ENCODE measurements around the gene DHRS13. TPM values are rescaled to one million over a fixed set of nuclear protein-coding genes. Genes with fewer than 3 reads are reported as not detected.
"Not testable (repeated sequence)": the region's sequence is repeated elsewhere in the genome, so short reads cannot be mapped to it uniquely, and the experiment has no call there.

Gene DHRS13
- total RNA-seq, 1 donor from 2014 or later, result 8.2 TPM

DNA sequence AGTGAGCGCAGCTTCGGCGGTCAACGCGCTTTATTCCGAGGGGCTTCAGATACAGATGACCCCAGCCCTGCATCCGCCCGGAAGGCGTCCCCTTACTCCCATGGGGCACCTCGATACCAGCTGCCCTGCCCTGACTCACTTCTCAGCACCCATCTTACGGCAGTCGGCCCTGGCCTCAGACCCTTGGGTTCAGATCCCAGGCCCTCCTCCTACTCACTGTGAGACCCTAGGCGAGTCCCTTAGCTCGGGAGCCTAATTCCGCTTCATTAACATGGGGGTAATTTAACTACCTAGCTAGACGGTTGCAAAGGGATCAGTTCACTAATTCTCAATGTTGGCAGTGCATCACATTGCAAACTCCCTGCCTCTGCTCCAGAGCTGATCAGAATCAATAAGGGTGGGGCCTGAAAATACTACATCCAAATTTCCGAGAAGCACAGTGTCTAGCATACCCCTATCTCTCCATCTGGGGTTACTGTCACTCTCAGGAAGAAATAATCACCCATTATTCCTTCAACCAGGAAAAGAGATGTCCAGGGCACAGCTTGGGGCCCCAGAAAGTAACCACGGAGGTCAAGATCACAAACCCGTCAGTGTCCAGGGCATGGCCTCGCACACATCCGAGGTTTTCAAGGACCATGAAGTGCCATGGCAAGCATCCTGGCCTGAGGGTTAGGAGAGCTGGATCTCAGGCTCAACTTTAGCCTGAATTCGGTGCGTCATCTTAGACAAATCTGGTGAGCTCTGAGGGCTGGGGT, 4.9 kb downstream of the DHRS13 start:
- H3K27ac Mint-ChIP-seq (ENCODE audit: unreplicated experiment), result no peak overlapping the region
- peaks cover 9% of the 10 kb centered on the region for H3K36me3 Mint-ChIP-seq (ENCODE audit: low read depth, unreplicated experiment)
- H3K4me1 Mint-ChIP-seq (ENCODE audit: unreplicated experiment), result peaks cover 31% of the 10 kb centered on the region
- TF ChIP-seq, protein P1, sequence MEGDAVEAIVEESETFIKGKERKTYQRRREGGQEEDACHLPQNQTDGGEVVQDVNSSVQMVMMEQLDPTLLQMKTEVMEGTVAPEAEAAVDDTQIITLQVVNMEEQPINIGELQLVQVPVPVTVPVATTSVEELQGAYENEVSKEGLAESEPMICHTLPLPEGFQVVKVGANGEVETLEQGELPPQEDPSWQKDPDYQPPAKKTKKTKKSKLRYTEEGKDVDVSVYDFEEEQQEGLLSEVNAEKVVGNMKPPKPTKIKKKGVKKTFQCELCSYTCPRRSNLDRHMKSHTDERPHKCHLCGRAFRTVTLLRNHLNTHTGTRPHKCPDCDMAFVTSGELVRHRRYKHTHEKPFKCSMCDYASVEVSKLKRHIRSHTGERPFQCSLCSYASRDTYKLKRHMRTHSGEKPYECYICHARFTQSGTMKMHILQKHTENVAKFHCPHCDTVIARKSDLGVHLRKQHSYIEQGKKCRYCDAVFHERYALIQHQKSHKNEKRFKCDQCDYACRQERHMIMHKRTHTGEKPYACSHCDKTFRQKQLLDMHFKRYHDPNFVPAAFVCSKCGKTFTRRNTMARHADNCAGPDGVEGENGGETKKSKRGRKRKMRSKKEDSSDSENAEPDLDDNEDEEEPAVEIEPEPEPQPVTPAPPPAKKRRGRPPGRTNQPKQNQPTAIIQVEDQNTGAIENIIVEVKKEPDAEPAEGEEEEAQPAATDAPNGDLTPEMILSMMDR (IDR thresholded peaks at IDR 0.05; ENCODE audit: unreplicated experiment), result no peak
- peaks cover 10% of the 10 kb centered on the region for H3K27me3 Mint-ChIP-seq (ENCODE audit: unreplicated experiment)
- peak overlapping the region; percentile 88 for H3K4me3 Mint-ChIP-seq (ENCODE audit: unreplicated experiment)
- H3K9me3 Mint-ChIP-seq (ENCODE audit: unreplicated experiment), result no peaks in the 10 kb centered on the region
- no peak for DNase-seq (ENCODE audit: low spot score)

DNA sequence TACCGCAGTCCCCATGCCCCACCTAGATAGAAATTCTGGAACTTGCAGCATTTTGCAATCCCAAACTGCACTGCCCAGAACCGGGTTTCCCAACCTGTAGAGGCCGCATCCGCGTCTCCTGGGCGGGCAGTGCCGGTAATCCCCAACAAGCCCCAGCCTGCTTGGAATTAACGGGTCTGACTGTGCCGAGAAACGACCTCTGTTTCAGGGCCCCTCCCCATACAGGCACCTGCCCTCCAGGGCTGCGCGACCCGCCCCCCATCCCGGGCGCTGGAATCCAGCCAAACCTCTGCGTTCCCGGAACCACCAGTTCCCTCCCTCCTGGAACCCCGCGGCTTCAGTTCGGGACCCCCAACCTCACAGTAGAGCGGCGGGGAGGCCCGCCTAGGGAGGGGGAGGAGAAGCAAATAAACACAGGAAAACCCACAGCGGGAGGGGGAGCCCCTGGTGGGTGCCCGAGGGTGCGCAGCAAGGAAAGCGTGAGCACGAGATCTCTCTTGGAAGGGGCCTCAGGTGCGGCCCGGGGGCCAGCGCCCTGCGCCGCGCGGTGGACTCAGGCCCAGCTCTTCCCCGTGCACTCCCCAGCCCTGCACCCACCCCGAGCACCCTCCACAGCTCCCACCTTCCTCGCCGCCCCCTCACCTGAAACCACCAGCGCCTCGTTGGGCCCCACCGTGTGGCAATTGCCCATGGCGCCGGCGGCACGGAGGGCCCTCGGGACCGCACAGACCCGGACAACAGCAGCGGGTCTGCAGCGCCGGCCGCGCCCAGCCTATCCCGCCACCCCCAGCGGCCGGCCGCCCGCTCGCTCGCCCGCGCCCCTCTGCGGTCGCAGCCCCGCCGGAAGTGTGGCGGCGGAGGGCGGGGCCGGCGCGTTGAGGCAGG, 5.8 kb downstream of the DHRS13 start, which contains the start of gene FLOT2:
TSS of gene FLOT2 (minus strand) at position 850 of the 885 bp plus-strand sequence. CDS start at position 691, 159 bp downstream.
- peaks cover 10% of the 10 kb centered on the region for H3K27me3 Mint-ChIP-seq (ENCODE audit: unreplicated experiment)
- peak within 1 kb of the TSS; percentile 93 for H3K4me3 Mint-ChIP-seq (ENCODE audit: unreplicated experiment)
- TF ChIP-seq, protein P1 (IDR thresholded peaks at IDR 0.05; ENCODE audit: unreplicated experiment), result peak; percentile 24
- peak; percentile 60 for DNase-seq (ENCODE audit: low spot score)
- no peaks in the 10 kb centered on the region for H3K9me3 Mint-ChIP-seq (ENCODE audit: unreplicated experiment)
- H3K27ac Mint-ChIP-seq (ENCODE audit: unreplicated experiment), result no peak within 1 kb of the TSS
- H3K4me1 Mint-ChIP-seq (ENCODE audit: unreplicated experiment), result peaks cover 34% of the 10 kb centered on the region
- H3K36me3 Mint-ChIP-seq (ENCODE audit: low read depth, unreplicated experiment), result peaks cover 9% of the 10 kb centered on the region

DNA sequence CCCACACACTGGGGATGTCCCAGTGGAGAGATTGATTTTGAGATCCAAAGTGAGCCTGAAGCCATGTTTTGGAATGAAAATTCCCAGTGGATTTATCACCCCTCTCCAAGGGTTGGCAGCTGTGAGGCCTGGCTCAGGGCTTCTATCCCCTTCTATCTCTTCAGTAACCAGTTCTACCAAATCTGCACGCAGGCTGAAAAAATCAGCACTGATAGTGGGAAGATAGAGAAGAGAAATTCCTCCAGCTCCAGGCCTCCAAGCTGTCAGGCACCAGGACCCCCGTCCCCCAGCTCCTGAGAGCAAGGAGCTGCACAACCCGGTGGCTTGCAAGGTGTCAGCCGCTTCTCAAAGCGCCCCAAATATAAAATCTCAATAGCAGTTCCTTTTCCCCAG, 6.4 kb downstream of the DHRS13 start:
- DNase-seq (ENCODE audit: low spot score), result no peak
- peak overlapping the region; percentile 93 for H3K4me3 Mint-ChIP-seq (ENCODE audit: unreplicated experiment)
- H3K27ac Mint-ChIP-seq (ENCODE audit: unreplicated experiment), result no peak overlapping the region
- H3K36me3 Mint-ChIP-seq (ENCODE audit: low read depth, unreplicated experiment), result peaks cover 12% of the 10 kb centered on the region
- TF ChIP-seq, protein P1 (IDR thresholded peaks at IDR 0.05; ENCODE audit: unreplicated experiment), result no peak
- H3K4me1 Mint-ChIP-seq (ENCODE audit: unreplicated experiment), result peaks cover 34% of the 10 kb centered on the region
- peaks cover 10% of the 10 kb centered on the region for H3K27me3 Mint-ChIP-seq (ENCODE audit: unreplicated experiment)
- H3K9me3 Mint-ChIP-seq (ENCODE audit: unreplicated experiment), result no peaks in the 10 kb centered on the region

- Mint-ChIP-seq H3K4me3 (ENCODE audit: unreplicated experiment) (peak overlapping the region; percentile 93), H3K36me3 (ENCODE audit: low read depth, unreplicated experiment) (peaks cover 18% of the 10 kb centered on the region), H3K4me1 (ENCODE audit: unreplicated experiment) (peaks cover 40% of the 10 kb centered on the region), H3K9me3 (ENCODE audit: unreplicated experiment) (no peaks in the 10 kb centered on the region), H3K27ac (ENCODE audit: unreplicated experiment) (no peak overlapping the region), H3K27me3 (ENCODE audit: unreplicated experiment) (peaks cover 10% of the 10 kb centered on the region)
- DNase-seq (ENCODE audit: low spot score), result no peak
- TF ChIP-seq, protein P1 (IDR thresholded peaks at IDR 0.05; ENCODE audit: unreplicated experiment), result no peak
Observed at GRCh38 chr17:28895794-28896447, 7.0 kb downstream of the DHRS13 start.

DNA sequence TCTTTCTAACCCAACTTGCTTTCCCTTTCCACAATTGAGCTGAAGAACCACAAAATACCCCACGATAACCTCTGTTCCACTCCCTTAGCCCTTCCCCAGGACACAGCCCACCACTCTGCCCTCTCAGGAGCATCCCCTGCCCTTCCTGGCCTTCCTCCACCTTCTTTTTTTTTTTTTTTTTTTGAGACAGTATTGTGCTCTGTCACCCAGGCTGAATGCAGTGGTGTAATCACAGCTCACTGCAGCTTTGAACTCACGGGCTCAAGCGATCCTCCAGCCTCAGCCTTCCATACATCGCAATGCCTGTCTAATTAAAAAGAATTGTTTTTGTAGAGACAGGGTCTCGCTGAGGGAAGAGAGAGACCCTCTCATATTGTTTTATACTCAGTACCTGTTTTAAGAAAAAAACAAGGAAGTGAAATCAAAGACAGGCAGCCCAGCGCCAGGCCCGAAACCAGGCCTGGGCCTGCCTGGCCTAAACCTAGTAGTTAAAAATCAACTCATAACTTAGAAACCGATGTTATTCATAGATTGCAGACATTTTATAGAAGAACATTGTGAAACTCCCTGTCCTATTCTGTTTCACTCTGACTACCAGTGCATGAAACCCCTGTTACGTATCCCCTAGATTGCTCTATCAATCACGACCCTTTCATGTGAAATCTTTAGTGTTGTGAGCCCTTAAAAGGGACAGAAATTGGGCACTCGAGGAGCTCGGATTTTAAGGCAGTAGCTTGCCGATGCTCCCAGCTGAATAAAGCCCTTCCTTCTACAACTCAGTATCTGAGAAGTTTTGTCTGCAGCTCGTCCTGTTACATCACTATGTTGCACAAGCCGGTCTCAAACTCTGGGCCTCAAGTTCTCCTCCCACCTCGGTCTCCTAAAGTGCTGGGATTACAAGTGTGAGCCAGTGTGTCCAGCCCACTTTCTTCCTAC, 9.4 kb downstream of the DHRS13 start:
- not testable (repeated sequence) for DNase-seq (ENCODE audit: low spot score); H3K9me3 Mint-ChIP-seq (ENCODE audit: unreplicated experiment); H3K27me3 Mint-ChIP-seq (ENCODE audit: unreplicated experiment)
- Mint-ChIP-seq H3K36me3 (ENCODE audit: low read depth, unreplicated experiment) (peaks cover 18% of the 10 kb centered on the region), H3K4me3 (ENCODE audit: unreplicated experiment) (peak overlapping the region; percentile 65), H3K27ac (ENCODE audit: unreplicated experiment) (peak overlapping the region; percentile 97), H3K4me1 (ENCODE audit: unreplicated experiment) (peaks cover 43% of the 10 kb centered on the region)
